Spleen (tissue), 11 donors: Measurements from ENCODE around the gene SUGP2. TPM values are rescaled to one million over a fixed set of nuclear protein-coding genes. Genes with fewer than 3 reads are reported as not detected.

ENCODE experiments used
- DNase-seq: peaks from one replicate; pipeline ENCODE4 v3.0.0-alpha.2; 2020
- H3K27ac ChIP-seq, 8 donors: fragments of 200-600 bp; sonication (generic) in 7 of 8; 1 replicate in 4 of 8; 2 replicates in 4 of 8; pipeline versions ENCODE4 v1.5.0 to v1.8.0; 2016 to 2021; ENCODE audit warnings: inconsistent platforms in 4 of 8, mild to moderate bottlenecking in 4 of 8, moderate library complexity in 1 of 8
- H3K27me3 ChIP-seq, 7 donors: fragments of 200-600 bp; sonication (generic) in 6 of 7; replicated peaks in 1 of 7; 1 replicate in 4 of 7; 2 replicates in 3 of 7; pipeline versions ENCODE4 v1.5.0 to v1.8.0; 2016 to 2021; ENCODE audit warnings: inconsistent platforms in 3 of 7, mild to moderate bottlenecking in 1 of 7
- H3K36me3 ChIP-seq, 6 donors: fragments of 200-600 bp; sonication (generic) in 5 of 6; 1 replicate in 4 of 6; 2 replicates in 2 of 6; pipeline versions ENCODE4 v1.5.0 to v1.8.0; 2016 to 2021; ENCODE audit warnings: inconsistent platforms in 2 of 6
- H3K4me1 ChIP-seq, 6 donors: fragments of 200-600 bp; sonication (generic) in 5 of 6; 1 replicate in 3 of 6; 2 replicates in 3 of 6; pipeline versions ENCODE4 v1.5.0 to v1.8.0; 2016 to 2021; ENCODE audit warnings: inconsistent platforms in 3 of 6
- H3K4me3 ChIP-seq, 8 donors: fragments of 200-600 bp; sonication (generic) in 7 of 8; 1 replicate in 4 of 8; 2 replicates in 4 of 8; pipeline versions ENCODE4 v1.5.0 to v1.8.0; 2016 to 2021; ENCODE audit warnings: inconsistent platforms in 4 of 8, mild to moderate bottlenecking in 4 of 8, moderate library complexity in 2 of 8
- H3K9me3 ChIP-seq, 8 donors: fragments of 200-600 bp; sonication (generic) in 7 of 8; 1 replicate in 4 of 8; 2 replicates in 4 of 8; pipeline versions ENCODE4 v1.5.0 to v1.8.0; 2016 to 2021; ENCODE audit warnings: inconsistent platforms in 4 of 8
- POLR2A ChIP-seq, 3 donors: fragments of 450-650 bp; IDR thresholded peaks; one replicate each; pipeline ENCODE4 v1.5.1; 2017; ENCODE audit warnings: antibody characterized with exemption in 3 of 3, mild to moderate bottlenecking in 1 of 3
- POLR2AphosphoS5 ChIP-seq, 3 donors: sonication (generic); formaldehyde crosslinking; IDR thresholded peaks; one replicate each; pipeline ENCODE4 v1.5.1; 2017; ENCODE audit warnings: antibody characterized with exemption in 3 of 3
- WGBS, 5 donors: extraction: QIAGEN DNeasy Blood & Tissue Kit in 3 of 5; methylation state at CpG; one replicate each; pipeline versions ENCODE4 v1.1.5 to v1.1.7; 2013 to 2018; 5-methylcytosine and 5-hydroxymethylcytosine counted together
- intact Hi-C: fragments of 100-400 bp; cut with DNase I; formaldehyde crosslinking; loops from one replicate; pipeline ENCODE4 v1.15.0; 2023; ENCODE audit warnings: low total_unique reads
- polyA plus RNA-seq, 3 donors: library from polyadenylated mRNA; stranded (reverse); fragments of 200-250 nt; gene quantifications; one replicate each; pipeline ENCODE4 v1.2.1, GENCODE V29; 2013
- total RNA-seq, 7 donors: library from RNA; depleted of rRNA in 3 of 7; stranded (reverse); fragments of >200 nt in 3 of 7; fragmentation: NEBNext Ultra II Directional in 4 of 7; extraction: Animal tissue kit (Norgen Biotek cat#: 25700) in 4 of 7; gene quantifications; one replicate each; pipeline versions ENCODE4 v1.1.0 to v1.2.1, GENCODE V29; 2016 to 2021
- TF ChIP-seq, protein P1 (sequence below), 11 experiments: fragments of 200-600 bp in 7 of 11; fragments of 450-650 bp in 4 of 11; sonication (generic) in 4 of 11; IDR thresholded peaks in 8 of 11; conservative IDR thresholded peaks in 3 of 11; 1 replicate in 7 of 11; 2 replicates in 4 of 11; pipeline versions ENCODE4 v1.4.0 to v1.8.0; 2016 to 2021; ENCODE audit warnings: antibody characterized with exemption in 11 of 11, inconsistent platforms in 4 of 11, mild to moderate bottlenecking in 1 of 11
- donor health status: healthy with polysubstance abuse.
- donor health status: DM: no; HTN: no; CAD: no; lungs with moderate emphysema.
- donor health status: DM: no; HTN: no; CAD: no.
- donor health status: Bipolar disorder and iron deficiency.
- donor health status: healthy.
- donor health status: DM: no; HTN: no; CAD: no.
- donor health status: DM: yes; HTN: yes; CAD: no.

Gene SUGP2
- total and polyA plus RNA-seq, 10 donors = 54.5 to 127 (median 87.6) TPM

DNA sequence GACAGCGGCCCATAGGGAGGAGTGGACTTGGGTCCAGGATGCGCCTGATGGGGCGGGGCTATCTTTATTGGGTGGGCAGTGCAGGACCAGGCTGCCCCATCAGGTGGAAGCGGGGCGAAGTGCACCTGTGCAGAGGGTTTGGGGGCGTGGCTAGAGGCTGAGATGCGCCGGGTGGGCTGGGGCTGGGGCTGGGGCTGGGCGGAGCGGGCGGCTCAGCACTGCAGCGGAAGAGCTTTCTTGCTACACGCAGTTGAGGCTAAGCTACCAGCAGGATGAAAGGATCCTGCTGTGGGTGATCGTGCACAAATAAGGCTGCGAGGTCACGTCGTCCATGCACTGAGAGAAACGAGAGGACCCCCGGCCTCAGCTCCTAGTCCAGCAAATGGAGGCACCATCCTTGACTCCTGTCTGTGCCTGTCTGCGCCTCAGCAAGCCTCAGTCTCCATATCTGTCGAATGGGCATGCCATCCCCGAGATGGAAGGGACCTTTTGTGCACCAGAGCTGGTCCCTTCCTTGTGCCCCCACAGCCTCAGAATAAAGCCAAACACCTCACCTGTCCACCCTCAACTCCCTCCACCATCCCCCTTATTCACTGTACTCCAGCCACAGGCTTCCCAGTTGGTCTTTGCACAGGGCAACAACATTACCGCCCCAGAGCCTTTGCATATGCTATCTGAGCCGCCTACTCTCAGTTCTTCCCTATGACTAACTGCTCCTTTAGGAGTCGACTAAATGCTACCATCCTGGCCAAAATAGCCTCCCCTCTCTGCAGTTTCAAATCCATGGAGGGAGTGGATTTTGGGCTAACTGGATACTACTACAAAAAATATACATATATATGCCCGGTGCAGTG, 71.3 kb downstream of the SUGP2 start:
- intact Hi-C loops = no loop called here
- WGBS, 5 donors = 25 to 28% (median 27%) methylated on average over 22 to 26 of the region's 26 CpGs
- peaks cover 0 to 28% (median 0%) of the 10 kb centered on the region in 7 donors for H3K27me3 ChIP-seq
- no peak overlapping the region for H3K27ac ChIP-seq
- peak overlapping the region in 1 of 8 donors; percentile 23 for H3K4me3 ChIP-seq
- no peaks in the 10 kb centered on the region for H3K36me3 ChIP-seq
- H3K4me1 ChIP-seq = peaks cover 0 to 19% (median 11%) of the 10 kb centered on the region in 6 donors
- TF ChIP-seq, protein P1, sequence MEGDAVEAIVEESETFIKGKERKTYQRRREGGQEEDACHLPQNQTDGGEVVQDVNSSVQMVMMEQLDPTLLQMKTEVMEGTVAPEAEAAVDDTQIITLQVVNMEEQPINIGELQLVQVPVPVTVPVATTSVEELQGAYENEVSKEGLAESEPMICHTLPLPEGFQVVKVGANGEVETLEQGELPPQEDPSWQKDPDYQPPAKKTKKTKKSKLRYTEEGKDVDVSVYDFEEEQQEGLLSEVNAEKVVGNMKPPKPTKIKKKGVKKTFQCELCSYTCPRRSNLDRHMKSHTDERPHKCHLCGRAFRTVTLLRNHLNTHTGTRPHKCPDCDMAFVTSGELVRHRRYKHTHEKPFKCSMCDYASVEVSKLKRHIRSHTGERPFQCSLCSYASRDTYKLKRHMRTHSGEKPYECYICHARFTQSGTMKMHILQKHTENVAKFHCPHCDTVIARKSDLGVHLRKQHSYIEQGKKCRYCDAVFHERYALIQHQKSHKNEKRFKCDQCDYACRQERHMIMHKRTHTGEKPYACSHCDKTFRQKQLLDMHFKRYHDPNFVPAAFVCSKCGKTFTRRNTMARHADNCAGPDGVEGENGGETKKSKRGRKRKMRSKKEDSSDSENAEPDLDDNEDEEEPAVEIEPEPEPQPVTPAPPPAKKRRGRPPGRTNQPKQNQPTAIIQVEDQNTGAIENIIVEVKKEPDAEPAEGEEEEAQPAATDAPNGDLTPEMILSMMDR (IDR thresholded peaks at IDR 0.05 in 8 of 11, conservative IDR thresholded peaks at IDR 0.05 in 3 of 11) = no peak
- no peak for TF ChIP-seq POLR2A (IDR thresholded peaks at IDR 0.05)
- TF ChIP-seq POLR2AphosphoS5 (IDR thresholded peaks at IDR 0.05) = no peak
- H3K9me3 ChIP-seq = no peaks in the 10 kb centered on the region
- DNase-seq = no peak

DNA sequence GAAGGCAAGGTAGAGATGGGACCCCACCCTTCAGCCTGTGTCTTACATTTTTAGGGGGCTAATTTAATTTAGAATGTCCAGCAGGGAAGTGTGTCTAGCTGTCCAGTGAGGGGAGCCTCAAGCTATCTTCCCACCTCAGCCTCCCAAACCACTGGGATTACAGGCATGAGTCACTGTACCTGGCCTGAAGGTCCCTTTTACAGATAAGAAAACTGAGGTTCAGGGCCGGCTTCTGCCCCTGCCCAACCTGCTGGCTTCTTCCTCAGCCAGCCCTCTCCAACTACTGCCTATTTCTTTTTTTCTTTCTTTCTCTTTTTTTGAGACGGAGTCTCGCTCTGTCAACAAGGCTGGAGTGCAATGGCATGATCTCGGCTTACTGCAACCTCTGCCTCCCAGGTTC, 72.9 kb downstream of the SUGP2 start:
- Histone ChIP-seq H3K27ac (no peak overlapping the region), H3K4me3 (no peak overlapping the region), H3K27me3 (peaks cover 0 to 28% (median 0%) of the 10 kb centered on the region in 7 donors), H3K36me3 (no peaks in the 10 kb centered on the region), H3K4me1 (peaks cover 0 to 11% (median 8%) of the 10 kb centered on the region in 6 donors), H3K9me3 (no peaks in the 10 kb centered on the region)
- TF ChIP-seq POLR2AphosphoS5 (IDR thresholded peaks at IDR 0.05) (no peak), POLR2A (IDR thresholded peaks at IDR 0.05) (no peak)
- TF ChIP-seq, protein P1 (IDR thresholded peaks at IDR 0.05 in 8 of 11, conservative IDR thresholded peaks at IDR 0.05 in 3 of 11) = no peak
- WGBS, 5 donors = 87 to 93% (median 93%) methylated on average over 4 of the region's 4 CpGs
- intact Hi-C loops = no loop called here
- no peak for DNase-seq

DNA sequence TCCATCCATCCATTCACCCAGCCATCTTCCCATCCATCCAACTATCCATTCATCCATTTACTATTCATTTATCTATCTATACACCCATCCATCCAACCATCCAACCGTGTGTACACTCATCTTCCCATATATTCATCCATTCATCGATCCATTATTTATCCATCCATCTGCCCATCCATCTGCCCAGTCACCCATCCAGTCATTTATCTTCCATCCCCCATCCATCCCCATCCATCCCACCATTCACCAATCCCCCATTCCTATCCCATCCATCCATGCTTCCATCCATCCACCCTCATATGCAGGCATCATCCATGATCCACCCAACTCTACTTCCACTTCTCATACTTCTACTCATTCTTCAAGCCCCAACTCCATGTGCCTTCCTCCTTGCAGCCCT, 78.3 kb downstream of the SUGP2 start:
- Histone ChIP-seq H3K36me3 (no peaks in the 10 kb centered on the region), H3K9me3 (no peaks in the 10 kb centered on the region), H3K27me3 (no peaks in the 10 kb centered on the region), H3K27ac (no peak overlapping the region), H3K4me3 (no peak overlapping the region), H3K4me1 (peaks cover 0 to 22% (median under 1%) of the 10 kb centered on the region in 6 donors)
- WGBS, 5 donors = 91 to 97% (median 96%) methylated on average over 2 of the region's 2 CpGs
- intact Hi-C loops = no loop called here
- no peak for DNase-seq
- TF ChIP-seq, protein P1 (IDR thresholded peaks at IDR 0.05 in 8 of 11, conservative IDR thresholded peaks at IDR 0.05 in 3 of 11) = no peak
- TF ChIP-seq POLR2AphosphoS5 (IDR thresholded peaks at IDR 0.05) (no peak), POLR2A (IDR thresholded peaks at IDR 0.05) (no peak)

- Histone ChIP-seq H3K4me3 (no peak overlapping the region), H3K27me3 (no peaks in the 10 kb centered on the region), H3K4me1 (peaks cover 0 to 27% (median 4%) of the 10 kb centered on the region in 6 donors), H3K9me3 (no peaks in the 10 kb centered on the region), H3K27ac (no peak overlapping the region), H3K36me3 (no peaks in the 10 kb centered on the region)
- intact Hi-C loops = no loop called here
- WGBS, 5 donors = 79 to 96% (median 90%) methylated on average over 3 of the region's 3 CpGs
- DNase-seq = no peak
- TF ChIP-seq POLR2A (IDR thresholded peaks at IDR 0.05) = no peak
Measured at GRCh38 chr19:18954094-18954493, 79.2 kb downstream of the SUGP2 start.
